ENCODE results near the gene NR2C2. TPM values are rescaled to one million over a fixed set of nuclear protein-coding genes. Genes with fewer than 3 reads are reported as not detected.

NR2C2 gene
- polyA plus RNA-seq, 6 donors from 2014 or later: 0.49 to 19.8 (median 13.1) TPM

GRCh38 chr3:15029625-15030024 lies 82.2 kb downstream of the NR2C2 start:
- ATAC-seq (ENCODE audit: low read depth in 2 of 2): no peak
- Mint-ChIP-seq H3K4me3 (no peak overlapping the region), H3K27me3 (no peaks in the 10 kb centered on the region), H3K36me3 (peaks cover 15 to 32% of the 10 kb centered on the region in 2 donors), H3K4me1 (peaks cover 0 to 4% (median 0%) of the 10 kb centered on the region in 3 donors), H3K9me3 (no peaks in the 10 kb centered on the region), H3K27ac (peak overlapping the region in 1 of 6 donors; percentile 11)
- no peak for DNase-seq

- H3K36me3 Mint-ChIP-seq: peaks cover 11 to 16% of the 10 kb centered on the region in 2 donors
Observed at GRCh38 chr3:15032650-15033049, 85.3 kb downstream of the NR2C2 start.

GRCh38 chr3:15033103-15033502 lies 85.7 kb downstream of the NR2C2 start:
- ATAC-seq (ENCODE audit: low read depth in 2 of 2) (no peak), DNase-seq (no peak)
- no peaks in the 10 kb centered on the region for H3K9me3 Mint-ChIP-seq
- no peak overlapping the region for H3K4me3 Mint-ChIP-seq
- peak overlapping the region in 2 of 6 donors; percentile 30 to 79 for H3K27ac Mint-ChIP-seq
- H3K27me3 Mint-ChIP-seq: no peaks in the 10 kb centered on the region
- H3K36me3 Mint-ChIP-seq: peaks cover 11 to 16% of the 10 kb centered on the region in 2 donors
- peaks cover 0 to 4% (median 0%) of the 10 kb centered on the region in 3 donors for H3K4me1 Mint-ChIP-seq

More at GRCh38 chr3:15032650-15033049, 85.3 kb downstream of the NR2C2 start:
- ATAC-seq (ENCODE audit: low read depth in 2 of 2) (no peak), DNase-seq (no peak)
- Mint-ChIP-seq H3K27me3 (no peaks in the 10 kb centered on the region), H3K4me1 (peaks cover 0 to 4% (median 0%) of the 10 kb centered on the region in 3 donors), H3K9me3 (no peaks in the 10 kb centered on the region), H3K4me3 (no peak overlapping the region), H3K27ac (peak overlapping the region in 1 of 6 donors; percentile 79)

- no peak overlapping the region for H3K27ac Mint-ChIP-seq
Observed at GRCh38 chr3:15038306-15038705, 90.9 kb downstream of the NR2C2 start.

GRCh38 chr3:15040844-15041243 lies 93.5 kb downstream of the NR2C2 start:
- no peak for ATAC-seq (ENCODE audit: low read depth in 2 of 2)
- H3K27me3 Mint-ChIP-seq: no peaks in the 10 kb centered on the region
- peaks cover 8 to 20% of the 10 kb centered on the region in 2 donors for H3K36me3 Mint-ChIP-seq
- DNase-seq: no peak
- peak overlapping the region in 3 of 6 donors; percentile 44 to 90 (median 54) for H3K27ac Mint-ChIP-seq
- no peak overlapping the region for H3K4me3 Mint-ChIP-seq
- H3K4me1 Mint-ChIP-seq: peaks cover 2 to 9% (median 4%) of the 10 kb centered on the region in 3 donors
- H3K9me3 Mint-ChIP-seq: peaks cover 0 to 2% (median 0%) of the 10 kb centered on the region in 7 donors

More at GRCh38 chr3:15038306-15038705, 90.9 kb downstream of the NR2C2 start:
- H3K9me3 Mint-ChIP-seq: peaks cover 0 to 2% (median 0%) of the 10 kb centered on the region in 7 donors
- H3K4me1 Mint-ChIP-seq: no peaks in the 10 kb centered on the region
- H3K36me3 Mint-ChIP-seq: peaks cover 8 to 18% of the 10 kb centered on the region in 2 donors
- ATAC-seq (ENCODE audit: low read depth in 2 of 2): no peak
- DNase-seq: no peak
- H3K27me3 Mint-ChIP-seq: no peaks in the 10 kb centered on the region
- H3K4me3 Mint-ChIP-seq: no peak overlapping the region

GRCh38 chr3:15041950-15042349 lies 94.6 kb downstream of the NR2C2 start:
- DNase-seq (no peak), ATAC-seq (ENCODE audit: low read depth in 2 of 2) (no peak)
- Mint-ChIP-seq H3K36me3 (peaks cover 13 to 20% of the 10 kb centered on the region in 2 donors), H3K27me3 (no peaks in the 10 kb centered on the region), H3K27ac (peak overlapping the region in 3 of 6 donors; percentile 26 to 75 (median 44)), H3K4me3 (no peak overlapping the region), H3K9me3 (peaks cover 0 to 2% (median 0%) of the 10 kb centered on the region in 7 donors), H3K4me1 (peaks cover 2 to 9% (median 4%) of the 10 kb centered on the region in 3 donors)

GRCh38 chr3:15042936-15043335 lies 95.6 kb downstream of the NR2C2 start:
- H3K27ac Mint-ChIP-seq: peak overlapping the region in 2 of 6 donors; percentile 47 to 49

GRCh38 chr3:15043408-15044171 lies 96.2 kb downstream of the NR2C2 start:
- peaks cover 0 to 2% (median 0%) of the 10 kb centered on the region in 7 donors for H3K9me3 Mint-ChIP-seq
- H3K27ac Mint-ChIP-seq: peak overlapping the region in 2 of 6 donors; percentile 20 to 43
- peaks cover 15 to 20% of the 10 kb centered on the region in 2 donors for H3K36me3 Mint-ChIP-seq
- peaks cover 2 to 9% (median 4%) of the 10 kb centered on the region in 3 donors for H3K4me1 Mint-ChIP-seq
- no peak for DNase-seq
- H3K27me3 Mint-ChIP-seq: no peaks in the 10 kb centered on the region
- no peak for ATAC-seq (ENCODE audit: low read depth in 2 of 2)
- no peak overlapping the region for H3K4me3 Mint-ChIP-seq

More at GRCh38 chr3:15042936-15043335, 95.6 kb downstream of the NR2C2 start:
- H3K27me3 Mint-ChIP-seq: no peaks in the 10 kb centered on the region
- H3K9me3 Mint-ChIP-seq: peaks cover 0 to 2% (median 0%) of the 10 kb centered on the region in 7 donors
- peaks cover 15 to 20% of the 10 kb centered on the region in 2 donors for H3K36me3 Mint-ChIP-seq
- ATAC-seq (ENCODE audit: low read depth in 2 of 2): no peak
- peaks cover 2 to 9% (median 4%) of the 10 kb centered on the region in 3 donors for H3K4me1 Mint-ChIP-seq
- no peak overlapping the region for H3K4me3 Mint-ChIP-seq
- DNase-seq: no peak

- Mint-ChIP-seq H3K4me1 (peaks cover 2 to 14% (median 4%) of the 10 kb centered on the region in 3 donors), H3K4me3 (no peak overlapping the region), H3K9me3 (peaks cover 0 to 2% (median 0%) of the 10 kb centered on the region in 7 donors), H3K27ac (peak overlapping the region in 3 of 6 donors; percentile 44 to 82 (median 76)), H3K36me3 (peaks cover 15 to 20% of the 10 kb centered on the region in 2 donors), H3K27me3 (no peaks in the 10 kb centered on the region)
- ATAC-seq (ENCODE audit: low read depth in 2 of 2): no peak
- DNase-seq: no peak
Observed at GRCh38 chr3:15044326-15044725, 96.9 kb downstream of the NR2C2 start.

GRCh38 chr3:15045667-15046066 lies 98.3 kb downstream of the NR2C2 start:
- H3K36me3 Mint-ChIP-seq: peaks cover 15 to 20% of the 10 kb centered on the region in 2 donors
- H3K27ac Mint-ChIP-seq: peak overlapping the region in 4 of 6 donors; percentile 12 to 82 (median 52)

GRCh38 chr3:15049584-15049983 lies 102.2 kb downstream of the NR2C2 start:
- peaks cover 2 to 13% of the 10 kb centered on the region in 2 donors for H3K36me3 Mint-ChIP-seq
- DNase-seq (no peak), ATAC-seq (ENCODE audit: low read depth in 2 of 2) (no peak)
- H3K27ac Mint-ChIP-seq: peak overlapping the region; percentile 24 to 94 (median 82)
- H3K4me1 Mint-ChIP-seq: peaks cover 32 to 57% (median 51%) of the 10 kb centered on the region in 3 donors
- H3K9me3 Mint-ChIP-seq: no peaks in the 10 kb centered on the region
- no peaks in the 10 kb centered on the region for H3K27me3 Mint-ChIP-seq
- H3K4me3 Mint-ChIP-seq: peak overlapping the region in 1 of 8 donors; percentile 47

More at GRCh38 chr3:15045667-15046066, 98.3 kb downstream of the NR2C2 start:
- no peaks in the 10 kb centered on the region for H3K27me3 Mint-ChIP-seq
- DNase-seq (no peak), ATAC-seq (ENCODE audit: low read depth in 2 of 2) (no peak)
- H3K4me1 Mint-ChIP-seq: peaks cover 10 to 25% (median 18%) of the 10 kb centered on the region in 3 donors
- peaks cover 0 to 2% (median 0%) of the 10 kb centered on the region in 7 donors for H3K9me3 Mint-ChIP-seq
- no peak overlapping the region for H3K4me3 Mint-ChIP-seq

GRCh38 chr3:15050405-15051092 lies 103.2 kb downstream of the NR2C2 start:
- Mint-ChIP-seq H3K9me3 (peaks cover 0 to 4% (median 1%) of the 10 kb centered on the region in 7 donors), H3K36me3 (peaks cover 0 to 13% of the 10 kb centered on the region in 2 donors), H3K27ac (peak overlapping the region; percentile 76 to 94 (median 90)), H3K4me1 (peaks cover 41 to 64% (median 59%) of the 10 kb centered on the region in 3 donors), H3K4me3 (peak overlapping the region; percentile 3 to 88 (median 66)), H3K27me3 (no peaks in the 10 kb centered on the region)
- ATAC-seq (ENCODE audit: low read depth in 2 of 2) (peak; percentile 95 to 96), DNase-seq (peak; percentile 78)

- Mint-ChIP-seq H3K27me3 (no peaks in the 10 kb centered on the region), H3K9me3 (peaks cover 0 to 4% (median 1%) of the 10 kb centered on the region in 7 donors), H3K36me3 (peaks cover 0 to 13% of the 10 kb centered on the region in 2 donors), H3K4me3 (peak overlapping the region in 7 of 8 donors; percentile 20 to 81 (median 56)), H3K4me1 (peaks cover 41 to 67% (median 59%) of the 10 kb centered on the region in 3 donors), H3K27ac (peak overlapping the region; percentile 76 to 95 (median 94))
- ATAC-seq (ENCODE audit: low read depth in 2 of 2) (no peak), DNase-seq (no peak)
Observed at GRCh38 chr3:15051531-15051930, 104.1 kb downstream of the NR2C2 start.
